Gastrocnemius medialis (tissue), 4 donors: ENCODE data around the gene C2CD5. TPM values are rescaled to one million over a fixed set of nuclear protein-coding genes. Genes with fewer than 3 reads are reported as not detected.

Experiments
- ATAC-seq, 2 donors: fragments of 150-250 bp; one replicate each; pipeline ENCODE4 v1.9.1; 2016
- DNase-seq, 2 donors: peaks; one replicate each; pipeline ENCODE4 v3.0.0-alpha.2; 2019
- H3K27ac ChIP-seq, 4 donors: fragments of 200-600 bp; sonication (generic); 1 replicate in 1 of 4; 2 replicates in 3 of 4; pipeline ENCODE4 v1.5.1; 2016 to 2018; ENCODE audit warnings: mild to moderate bottlenecking in 2 of 4, moderate library complexity in 1 of 4
- H3K27me3 ChIP-seq, 3 donors: fragments of 200-600 bp; sonication (generic) in 2 of 3; 1 replicate in 1 of 3; 2 replicates in 2 of 3; pipeline versions ENCODE4 v1.5.1 to v1.6.0; 2016 to 2019; ENCODE audit warnings: mild to moderate bottlenecking in 1 of 3, moderate library complexity in 1 of 3
- H3K36me3 ChIP-seq, 2 donors: fragments of 200-600 bp; sonication (generic) in 1 of 2; one replicate each; pipeline ENCODE4 v1.5.1; 2017 to 2018
- H3K4me1 ChIP-seq, 2 donors: fragments of 200-600 bp; sonication (generic) in 1 of 2; one replicate each; pipeline ENCODE4 v1.5.1; 2016 to 2017; ENCODE audit warnings: mild to moderate bottlenecking in 2 of 2
- H3K4me3 ChIP-seq, 4 donors: fragments of 200-600 bp; sonication (generic) in 3 of 4; 1 replicate in 1 of 4; 2 replicates in 3 of 4; pipeline ENCODE4 v1.5.1; 2016 to 2019; ENCODE audit warnings: mild to moderate bottlenecking in 2 of 4
- H3K9me3 ChIP-seq, 3 donors: fragments of 200-600 bp; sonication (generic) in 2 of 3; 1 replicate in 1 of 3; 2 replicates in 2 of 3; pipeline ENCODE4 v1.5.1; 2016 to 2019
- POLR2A ChIP-seq, 2 donors: fragments of 450-650 bp; IDR thresholded peaks; one replicate each; pipeline ENCODE4 v1.6.1; 2017; ENCODE audit warnings: antibody characterized with exemption in 2 of 2, mild to moderate bottlenecking in 2 of 2, moderate library complexity in 2 of 2
- in situ Hi-C, 4 donors: fragments of 200-750 bp; cut with MboI; loops; one replicate each; pipeline versions ENCODE4 v1.15.0 to v1.8.0; 2017; ENCODE audit warnings: low sequenced_read_pairs in 4 of 4
- intact Hi-C: fragments of 100-400 bp; cut with DNase I; formaldehyde crosslinking; loops from one replicate; pipeline ENCODE4 v1.15.1; 2023; ENCODE audit warnings: low total_unique reads
- total RNA-seq, 4 donors: library from RNA; depleted of rRNA; stranded (reverse); fragments of >200 nt; gene quantifications; one replicate each; pipeline versions ENCODE4 v1.1.0 to v1.2.3, GENCODE V29; 2016
- TF ChIP-seq, protein P1 (sequence below), 5 experiments: fragments of 450-650 bp in 3 of 5; fragments of 200-600 bp in 2 of 5; sonication (generic) in 2 of 5; IDR thresholded peaks in 4 of 5; conservative IDR thresholded peaks in 1 of 5; 1 replicate in 4 of 5; 2 replicates in 1 of 5; pipeline ENCODE4 v1.5.1; 2016 to 2019; ENCODE audit warnings: antibody characterized with exemption in 5 of 5, mild to moderate bottlenecking in 3 of 5, moderate library complexity in 3 of 5

The C2CD5 gene
- total RNA-seq, 4 donors from 2014 or later = 5.3 to 9.4 (median 6.9) TPM

DNA sequence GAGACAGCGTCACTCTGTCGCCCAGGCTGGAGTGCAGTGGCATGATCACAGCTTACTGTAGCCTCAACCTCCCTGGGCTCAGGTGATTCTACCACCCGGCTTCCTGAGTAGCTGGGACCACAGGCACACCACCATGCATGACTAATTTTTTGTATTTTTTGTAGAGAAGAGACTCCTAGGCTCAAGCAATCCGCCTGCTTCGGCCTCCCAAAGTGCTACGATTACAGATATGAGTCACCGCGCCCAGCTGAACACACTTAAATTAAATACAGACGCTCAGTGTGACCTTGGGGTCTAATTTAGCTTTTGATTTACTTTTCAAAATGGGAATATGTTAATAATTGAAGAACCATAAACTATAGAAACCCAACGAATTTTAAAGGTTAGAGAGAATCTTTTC is 77.2 kb downstream of the C2CD5 start:
- DNase-seq (no peak), ATAC-seq (no peak)
- no peak overlapping the region for H3K4me3 ChIP-seq
- H3K27me3 ChIP-seq = no peaks in the 10 kb centered on the region
- no peak overlapping the region for H3K27ac ChIP-seq
- peaks cover 0 to 40% of the 10 kb centered on the region in 2 donors for H3K36me3 ChIP-seq
- no peaks in the 10 kb centered on the region for H3K4me1 ChIP-seq
- in situ Hi-C loops = no loop called here
- H3K9me3 ChIP-seq = no peaks in the 10 kb centered on the region
- TF ChIP-seq POLR2A (IDR thresholded peaks at IDR 0.05) = no peak
- TF ChIP-seq, protein P1, sequence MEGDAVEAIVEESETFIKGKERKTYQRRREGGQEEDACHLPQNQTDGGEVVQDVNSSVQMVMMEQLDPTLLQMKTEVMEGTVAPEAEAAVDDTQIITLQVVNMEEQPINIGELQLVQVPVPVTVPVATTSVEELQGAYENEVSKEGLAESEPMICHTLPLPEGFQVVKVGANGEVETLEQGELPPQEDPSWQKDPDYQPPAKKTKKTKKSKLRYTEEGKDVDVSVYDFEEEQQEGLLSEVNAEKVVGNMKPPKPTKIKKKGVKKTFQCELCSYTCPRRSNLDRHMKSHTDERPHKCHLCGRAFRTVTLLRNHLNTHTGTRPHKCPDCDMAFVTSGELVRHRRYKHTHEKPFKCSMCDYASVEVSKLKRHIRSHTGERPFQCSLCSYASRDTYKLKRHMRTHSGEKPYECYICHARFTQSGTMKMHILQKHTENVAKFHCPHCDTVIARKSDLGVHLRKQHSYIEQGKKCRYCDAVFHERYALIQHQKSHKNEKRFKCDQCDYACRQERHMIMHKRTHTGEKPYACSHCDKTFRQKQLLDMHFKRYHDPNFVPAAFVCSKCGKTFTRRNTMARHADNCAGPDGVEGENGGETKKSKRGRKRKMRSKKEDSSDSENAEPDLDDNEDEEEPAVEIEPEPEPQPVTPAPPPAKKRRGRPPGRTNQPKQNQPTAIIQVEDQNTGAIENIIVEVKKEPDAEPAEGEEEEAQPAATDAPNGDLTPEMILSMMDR (IDR thresholded peaks at IDR 0.05 in 4 of 5, conservative IDR thresholded peaks at IDR 0.05 in 1 of 5) = no peak
- intact Hi-C loops = no loop called here

GRCh38 chr12:22463306-22463705 is 81.0 kb downstream of the C2CD5 start:
- H3K27me3 ChIP-seq = no peaks in the 10 kb centered on the region
- H3K4me1 ChIP-seq = no peaks in the 10 kb centered on the region
- no peak for ATAC-seq
- no peak for DNase-seq
- intact Hi-C loops = no loop called here
- TF ChIP-seq POLR2A (IDR thresholded peaks at IDR 0.05) = no peak
- TF ChIP-seq, protein P1 (IDR thresholded peaks at IDR 0.05 in 4 of 5, conservative IDR thresholded peaks at IDR 0.05 in 1 of 5) = no peak
- no peak overlapping the region for H3K4me3 ChIP-seq
- H3K9me3 ChIP-seq = no peaks in the 10 kb centered on the region
- no peak overlapping the region for H3K27ac ChIP-seq
- peaks cover 0 to 4% of the 10 kb centered on the region in 2 donors for H3K36me3 ChIP-seq
- in situ Hi-C loops = no loop called here

- H3K36me3 ChIP-seq = no peaks in the 10 kb centered on the region
- no peak overlapping the region for H3K4me3 ChIP-seq
- in situ Hi-C loops = no loop called here
- no peaks in the 10 kb centered on the region for H3K4me1 ChIP-seq
- no peak for DNase-seq
- H3K9me3 ChIP-seq = no peaks in the 10 kb centered on the region
- TF ChIP-seq, protein P1 (IDR thresholded peaks at IDR 0.05 in 4 of 5, conservative IDR thresholded peaks at IDR 0.05 in 1 of 5) = no peak
- TF ChIP-seq POLR2A (IDR thresholded peaks at IDR 0.05) = no peak
- intact Hi-C loops = no loop called here
- ATAC-seq = no peak
- H3K27ac ChIP-seq = no peak overlapping the region
- H3K27me3 ChIP-seq = no peaks in the 10 kb centered on the region
These were observed 82.6 kb downstream of the C2CD5 start for GRCh38 chr12:22461786-22462185.

DNA sequence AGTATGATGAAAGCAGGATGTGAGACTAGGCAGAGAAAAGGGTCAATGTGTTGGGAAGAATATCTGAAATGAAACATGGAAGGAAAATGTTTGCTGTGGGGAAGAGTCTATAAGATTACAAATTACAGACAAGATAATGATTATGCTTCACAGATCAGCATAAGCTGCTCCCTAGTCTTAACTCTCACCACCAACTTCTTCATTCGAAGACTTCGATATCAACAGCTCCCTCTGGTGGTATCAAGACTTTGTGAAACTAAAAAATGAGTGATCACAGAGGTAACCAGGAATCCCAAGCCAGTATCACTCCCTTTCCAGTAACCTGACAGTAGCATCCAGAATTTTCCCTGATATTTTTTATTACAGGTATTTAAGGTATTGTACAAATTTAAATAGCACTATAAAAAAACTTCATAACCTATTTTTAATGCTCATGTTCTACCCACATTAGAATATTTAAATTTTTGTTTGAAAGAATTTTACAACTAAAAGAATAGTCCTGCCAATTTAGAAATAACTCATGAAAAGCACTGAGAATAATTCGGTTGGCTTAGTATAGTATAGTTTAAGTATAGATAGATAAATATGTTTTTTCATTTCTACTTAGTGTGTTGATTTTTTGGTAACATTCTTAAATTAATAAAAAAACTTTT is 84.4 kb downstream of the C2CD5 start:
- no peaks in the 10 kb centered on the region for H3K9me3 ChIP-seq
- no peaks in the 10 kb centered on the region for H3K36me3 ChIP-seq
- H3K4me3 ChIP-seq = no peak overlapping the region
- H3K4me1 ChIP-seq = no peaks in the 10 kb centered on the region
- no peaks in the 10 kb centered on the region for H3K27me3 ChIP-seq
- intact Hi-C loops = loop anchor here (5.0 kb wide), 1 partner anchor 378 kb away; no protein-coding TSS in a partner anchor
- DNase-seq (no peak), ATAC-seq (peak in 1 of 2 donors; percentile 33)
- TF ChIP-seq POLR2A (IDR thresholded peaks at IDR 0.05) = no peak
- TF ChIP-seq, protein P1 (IDR thresholded peaks at IDR 0.05 in 4 of 5, conservative IDR thresholded peaks at IDR 0.05 in 1 of 5) = peak in 4 of 5 experiments; percentile 26 to 48 (median 30)
- H3K27ac ChIP-seq = no peak overlapping the region
- in situ Hi-C loops = loop anchor here in 1 of 4 donors (10.0 kb wide), 1 partner anchor 755 kb away; no protein-coding TSS in a partner anchor
